ENCODE data around the gene MRPS22. TPM values are rescaled to one million over a fixed set of nuclear protein-coding genes. Genes with fewer than 3 reads are reported as not detected.

Gene MRPS22
- 39.9 and 50.3 TPM in 2 replicates for total RNA-seq (2014; rRNA removed; shearing (Covaris generic); ENCODE audit: low replicate concordance)

GRCh38 chr3:139343895-139344856, at the start of gene MRPS22:
TSS of gene MRPS22 (plus strand) at chr3:139344020. CDS start at chr3:139344027, 7 bp downstream.
- Histone ChIP-seq H3K9me2 (replicated peaks; ENCODE audit: insufficient read depth, low read length) (0 out of 2 replicates have a peak, but pooled peaks cover 6% of the 10 kb centered on the region), H3K9me3 (ENCODE audit: low read length) (no peaks in the 10 kb centered on the region), H4K20me1 (ENCODE audit: insufficient read depth, low read depth, low read length) (no peaks in the 10 kb centered on the region), H3K4me2 (ENCODE audit: low read depth, low read length, poor library complexity, severe bottlenecking) (peak within 1 kb of the TSS; percentile 99), H3K4me3 (ENCODE audit: low read length) (peak within 1 kb of the TSS; percentile 98), H3K79me2 (ENCODE audit: low read length) (peaks cover 41% of the 10 kb centered on the region), H3K27me3 (ENCODE audit: low read length) (no peaks in the 10 kb centered on the region), H2AFZ (ENCODE audit: low read length) (peak within 1 kb of the TSS; percentile 85), H3K27ac (ENCODE audit: low read length) (0 out of 2 replicates have a peak within 1 kb of the TSS, but pooled peaks have one; percentile 13), H3K36me3 (ENCODE audit: insufficient read depth, low read length) (peaks cover 11% of the 10 kb centered on the region; the same call in 1 of the 2 replicates), H3K9ac (ENCODE audit: low read length) (peak within 1 kb of the TSS; percentile 86), H3K4me1 (ENCODE audit: low read length) (peaks cover 14% of the 10 kb centered on the region)
- peak; percentile 94 for DNase-seq

- no peaks in the 10 kb centered on the region for H3K27me3 ChIP-seq (ENCODE audit: low read length)
- H2AFZ ChIP-seq (ENCODE audit: low read length) = no peak overlapping the region
- no peaks in the 10 kb centered on the region for H3K4me1 ChIP-seq (ENCODE audit: low read length)
- H3K4me3 ChIP-seq (ENCODE audit: low read length) = no peak overlapping the region
- H4K20me1 ChIP-seq (ENCODE audit: insufficient read depth, low read depth, low read length) = no peaks in the 10 kb centered on the region
- H3K9me3 ChIP-seq (ENCODE audit: low read length) = no peaks in the 10 kb centered on the region
- H3K36me3 ChIP-seq (ENCODE audit: insufficient read depth, low read length) = no peaks in the 10 kb centered on the region
- H3K27ac ChIP-seq (ENCODE audit: low read length) = no peak overlapping the region
- H3K4me2 ChIP-seq (ENCODE audit: low read depth, low read length, poor library complexity, severe bottlenecking) = no peak overlapping the region
- H3K9me2 ChIP-seq (replicated peaks; ENCODE audit: insufficient read depth, low read length) = no peaks in the 10 kb centered on the region
- H3K9ac ChIP-seq (ENCODE audit: low read length) = no peak overlapping the region
- no peaks in the 10 kb centered on the region for H3K79me2 ChIP-seq (ENCODE audit: low read length)
- no peak for DNase-seq
Measured at GRCh38 chr3:139295040-139295439, 48.8 kb upstream of the MRPS22 start.

- Histone ChIP-seq H3K9ac (ENCODE audit: low read length) (no peak overlapping the region), H3K27me3 (ENCODE audit: low read length) (no peaks in the 10 kb centered on the region), H2AFZ (ENCODE audit: low read length) (no peak overlapping the region), H3K9me3 (ENCODE audit: low read length) (no peaks in the 10 kb centered on the region), H3K36me3 (ENCODE audit: insufficient read depth, low read length) (no peaks in the 10 kb centered on the region), H3K4me3 (ENCODE audit: low read length) (no peak overlapping the region), H3K27ac (ENCODE audit: low read length) (no peak overlapping the region), H3K79me2 (ENCODE audit: low read length) (no peaks in the 10 kb centered on the region), H3K4me2 (ENCODE audit: low read depth, low read length, poor library complexity, severe bottlenecking) (no peak overlapping the region), H4K20me1 (ENCODE audit: insufficient read depth, low read depth, low read length) (no peaks in the 10 kb centered on the region), H3K4me1 (ENCODE audit: low read length) (no peaks in the 10 kb centered on the region), H3K9me2 (replicated peaks; ENCODE audit: insufficient read depth, low read length) (no peaks in the 10 kb centered on the region)
- DNase-seq = no peak
Measured at GRCh38 chr3:139296141-139296718, 47.6 kb upstream of the MRPS22 start.

GRCh38 chr3:139297588-139298311, 46.1 kb upstream of the MRPS22 start:
- H3K9ac ChIP-seq (ENCODE audit: low read length) = no peak overlapping the region
- H4K20me1 ChIP-seq (ENCODE audit: insufficient read depth, low read depth, low read length) = no peaks in the 10 kb centered on the region
- no peaks in the 10 kb centered on the region for H3K27me3 ChIP-seq (ENCODE audit: low read length)
- no peak overlapping the region for H2AFZ ChIP-seq (ENCODE audit: low read length)
- no peaks in the 10 kb centered on the region for H3K4me1 ChIP-seq (ENCODE audit: low read length)
- no peaks in the 10 kb centered on the region for H3K9me3 ChIP-seq (ENCODE audit: low read length)
- H3K36me3 ChIP-seq (ENCODE audit: insufficient read depth, low read length) = no peaks in the 10 kb centered on the region
- no peak overlapping the region for H3K4me3 ChIP-seq (ENCODE audit: low read length)
- no peaks in the 10 kb centered on the region for H3K79me2 ChIP-seq (ENCODE audit: low read length)
- H3K4me2 ChIP-seq (ENCODE audit: low read depth, low read length, poor library complexity, severe bottlenecking) = no peak overlapping the region
- H3K9me2 ChIP-seq (replicated peaks; ENCODE audit: insufficient read depth, low read length) = no peaks in the 10 kb centered on the region
- no peak overlapping the region for H3K27ac ChIP-seq (ENCODE audit: low read length)
- DNase-seq = no peak

- Histone ChIP-seq H4K20me1 (ENCODE audit: insufficient read depth, low read depth, low read length) (no peaks in the 10 kb centered on the region), H3K9ac (ENCODE audit: low read length) (no peak overlapping the region), H3K4me2 (ENCODE audit: low read depth, low read length, poor library complexity, severe bottlenecking) (no peak overlapping the region), H3K9me3 (ENCODE audit: low read length) (no peaks in the 10 kb centered on the region), H3K79me2 (ENCODE audit: low read length) (no peaks in the 10 kb centered on the region), H3K4me1 (ENCODE audit: low read length) (no peaks in the 10 kb centered on the region), H3K27ac (ENCODE audit: low read length) (no peak overlapping the region), H3K36me3 (ENCODE audit: insufficient read depth, low read length) (no peaks in the 10 kb centered on the region), H3K27me3 (ENCODE audit: low read length) (no peaks in the 10 kb centered on the region), H3K9me2 (replicated peaks; ENCODE audit: insufficient read depth, low read length) (no peaks in the 10 kb centered on the region), H2AFZ (ENCODE audit: low read length) (no peak overlapping the region), H3K4me3 (ENCODE audit: low read length) (no peak overlapping the region)
- DNase-seq = no peak
Measured at GRCh38 chr3:139299261-139300132, 44.3 kb upstream of the MRPS22 start.

- H3K4me3 ChIP-seq (ENCODE audit: low read length) = no peak overlapping the region
- H3K4me1 ChIP-seq (ENCODE audit: low read length) = no peaks in the 10 kb centered on the region
- no peak for DNase-seq
- H3K27ac ChIP-seq (ENCODE audit: low read length) = no peak overlapping the region
- H3K9ac ChIP-seq (ENCODE audit: low read length) = no peak overlapping the region
- no peaks in the 10 kb centered on the region for H4K20me1 ChIP-seq (ENCODE audit: insufficient read depth, low read depth, low read length)
- H3K79me2 ChIP-seq (ENCODE audit: low read length) = no peaks in the 10 kb centered on the region
- H2AFZ ChIP-seq (ENCODE audit: low read length) = no peak overlapping the region
- no peaks in the 10 kb centered on the region for H3K36me3 ChIP-seq (ENCODE audit: insufficient read depth, low read length)
- H3K9me2 ChIP-seq (replicated peaks; ENCODE audit: insufficient read depth, low read length) = no peaks in the 10 kb centered on the region
- H3K27me3 ChIP-seq (ENCODE audit: low read length) = no peaks in the 10 kb centered on the region
- H3K9me3 ChIP-seq (ENCODE audit: low read length) = no peaks in the 10 kb centered on the region
- H3K4me2 ChIP-seq (ENCODE audit: low read depth, low read length, poor library complexity, severe bottlenecking) = no peak overlapping the region
Measured at GRCh38 chr3:139300416-139300815, 43.4 kb upstream of the MRPS22 start.

- no peak for DNase-seq
- H3K27me3 ChIP-seq (ENCODE audit: low read length) = no peaks in the 10 kb centered on the region
- no peaks in the 10 kb centered on the region for H3K79me2 ChIP-seq (ENCODE audit: low read length)
- no peak overlapping the region for H2AFZ ChIP-seq (ENCODE audit: low read length)
- H3K9me2 ChIP-seq (replicated peaks; ENCODE audit: insufficient read depth, low read length) = no peaks in the 10 kb centered on the region
- H3K4me2 ChIP-seq (ENCODE audit: low read depth, low read length, poor library complexity, severe bottlenecking) = no peak overlapping the region
- no peak overlapping the region for H3K4me3 ChIP-seq (ENCODE audit: low read length)
- no peaks in the 10 kb centered on the region for H3K9me3 ChIP-seq (ENCODE audit: low read length)
- no peaks in the 10 kb centered on the region for H4K20me1 ChIP-seq (ENCODE audit: insufficient read depth, low read depth, low read length)
- no peak overlapping the region for H3K27ac ChIP-seq (ENCODE audit: low read length)
- no peaks in the 10 kb centered on the region for H3K36me3 ChIP-seq (ENCODE audit: insufficient read depth, low read length)
- no peak overlapping the region for H3K9ac ChIP-seq (ENCODE audit: low read length)
- no peaks in the 10 kb centered on the region for H3K4me1 ChIP-seq (ENCODE audit: low read length)
Measured at GRCh38 chr3:139301183-139301582, 42.6 kb upstream of the MRPS22 start.
